Endothelial cell of umbilical vein (primary cell): ENCODE results near the gene IDH3A. TPM values are rescaled to one million over a fixed set of nuclear protein-coding genes. Genes with fewer than 3 reads are reported as not detected.

ENCODE experiments used
- BruUV-seq: library from RNA; stranded (reverse); fragments of 400-500 nt; replicated peaks from 2 replicates; lab custom pipeline; 2021; lab: Mats Ljungman, UMichigan
- CTCF ChIA-PET: fragments of 300-600, 350-600 bp; sonication (Branson Sonifier 250); formaldehyde crosslinking; loops from one replicate; lab custom pipeline; 2021; ENCODE audit warnings: antibody characterized with exemption, inconsistent platforms; lab: Charles Lee
- POLR2A ChIA-PET: fragments of 300-600, 350-600 bp; sonication (Branson Sonifier 250); formaldehyde crosslinking; loops from one replicate; lab custom pipeline; 2021; ENCODE audit warnings: antibody characterized with exemption, inconsistent platforms; lab: Charles Lee
- DNase-seq: peaks from one replicate; pipeline ENCODE4 v3.0.0-alpha.2; 2011; ENCODE audit warnings: low read depth, low spot score
- FAIRE-seq: peaks from 2 replicates; lab custom pipeline; 2011; peaks lifted over from hg19 to GRCh38; lab: Jason Lieb, UNC
- H2AFZ ChIP-seq: 2 replicates; pipeline ENCODE4 v1.6.0; 2012; ENCODE audit warnings: low read depth, low read length, control low read depth, inconsistent platforms
- H3K27ac ChIP-seq: 2 replicates; pipeline ENCODE4 v1.5.1; 2011; ENCODE audit warnings: low read depth, mild to moderate bottlenecking, control low read depth, low read length, moderate library complexity; ENCODE audit not compliant: insufficient read depth
- H3K27me3 ChIP-seq, 2 experiments: 2 replicates each; pipeline versions ENCODE4 v1.6.0 to v1.6.1; 2011; ENCODE audit warnings: low read length in 2 of 2, mixed read lengths in 1 of 2; ENCODE audit not compliant: control insufficient read depth in 2 of 2, insufficient read depth in 2 of 2
- H3K36me3 ChIP-seq, 2 experiments: 2 replicates in 1 of 2; 3 replicates in 1 of 2; pipeline ENCODE4 v1.5.1; 2011; ENCODE audit warnings: low read length in 2 of 2, mild to moderate bottlenecking in 1 of 2, moderate library complexity in 1 of 2; ENCODE audit not compliant: control insufficient read depth in 2 of 2, insufficient read depth in 2 of 2; ENCODE audit errors: extremely low read depth in 1 of 2
- H3K4me1 ChIP-seq: 3 replicates; pipeline ENCODE4 v1.5.1; 2011; ENCODE audit warnings: mild to moderate bottlenecking, low read length; ENCODE audit not compliant: control insufficient read depth, insufficient read depth; ENCODE audit errors: extremely low read depth
- H3K4me2 ChIP-seq: 2 replicates; pipeline ENCODE4 v1.6.1; 2011; ENCODE audit warnings: low read length, control low read depth, mixed read lengths; ENCODE audit not compliant: insufficient read depth
- H3K4me3 ChIP-seq, 3 experiments: fragments of 200-600 bp in 1 of 3; sonication (generic), shearing (Covaris generic) in 1 of 3; replicated peaks in 1 of 3; 2 replicates each; pipeline ENCODE4 v1.5.1; 2011 to 2016; ENCODE audit warnings: control low read depth in 3 of 3, low read length in 3 of 3, mild to moderate bottlenecking in 2 of 3, inconsistent platforms in 1 of 3, low read depth in 1 of 3, moderate library complexity in 1 of 3; ENCODE audit not compliant: insufficient read depth in 1 of 3
- H3K79me2 ChIP-seq: 2 replicates; pipeline ENCODE4 v1.6.0; 2012; ENCODE audit warnings: low read length, inconsistent platforms; ENCODE audit not compliant: control insufficient read depth, insufficient read depth
- H3K9ac ChIP-seq: replicated peaks from 2 replicates; pipeline ENCODE3; 2011; ENCODE audit warnings: low read length, control low read depth; ENCODE audit not compliant: insufficient read depth; ENCODE audit errors: extremely low read depth
- H3K9me1 ChIP-seq: replicated peaks from 3 replicates; pipeline ENCODE4 v1.6.0; 2011; ENCODE audit warnings: mild to moderate bottlenecking, low read length; ENCODE audit not compliant: control insufficient read depth, insufficient read depth; ENCODE audit errors: extremely low read depth
- H3K9me3 ChIP-seq: replicated peaks from 2 replicates; pipeline ENCODE4 v1.5.1; 2012; ENCODE audit warnings: low read length, inconsistent platforms; ENCODE audit not compliant: control insufficient read depth, insufficient read depth
- H4K20me1 ChIP-seq: replicated peaks from 2 replicates; pipeline ENCODE3; 2011; ENCODE audit warnings: mild to moderate bottlenecking, low read length; ENCODE audit not compliant: control insufficient read depth, insufficient read depth; ENCODE audit errors: extremely low read depth
- EZH2 ChIP-seq: IDR thresholded peaks from 2 replicates; pipeline ENCODE4 v1.6.1; 2012; ENCODE audit warnings: borderline replicate concordance, low read depth, mild to moderate bottlenecking, moderate library complexity, low read length, inconsistent platforms; ENCODE audit not compliant: severe bottlenecking
- FOS ChIP-seq: IDR thresholded peaks from 2 replicates; pipeline ENCODE4 v1.6.1; 2011; ENCODE audit warnings: mild to moderate bottlenecking, low read length, moderate library complexity, borderline replicate concordance; ENCODE audit not compliant: insufficient read depth
- GATA2 ChIP-seq: IDR thresholded peaks from 2 replicates; pipeline ENCODE4 v1.7.0; 2011; ENCODE audit warnings: low read depth, mild to moderate bottlenecking, moderate library complexity, mixed read lengths, low read length; ENCODE audit not compliant: insufficient read length, insufficient read depth
- JUN ChIP-seq: IDR thresholded peaks from 2 replicates; pipeline ENCODE4 v1.6.1; 2011; ENCODE audit warnings: borderline replicate concordance, low read depth; ENCODE audit not compliant: insufficient read length, insufficient read depth
- MYC ChIP-seq: IDR thresholded peaks from one replicate; pipeline ENCODE4 v1.6.1; 2011; ENCODE audit warnings: mild to moderate bottlenecking, low read depth, low read length
- POLR2A ChIP-seq: IDR thresholded peaks from 2 replicates; pipeline ENCODE4 v1.6.1; 2012; ENCODE audit warnings: low read depth, mild to moderate bottlenecking, control low read depth, low read length
- POLR2AphosphoS5 ChIP-seq: IDR thresholded peaks from 2 replicates; pipeline ENCODE4 v1.6.1; 2012; ENCODE audit warnings: low read depth, mild to moderate bottlenecking, control low read depth, low read length, moderate library complexity; ENCODE audit not compliant: insufficient read depth
- dilution Hi-C: fragments of 300-500 bp; cut with MboI; formaldehyde crosslinking; loops from one replicate; pipeline ENCODE4 v1.15.0; 2019; ENCODE audit warnings: low sequenced_read_pairs; ENCODE audit not compliant: extremely low pct_ligation_motif_present
- intact Hi-C: fragments of 100-400 bp; cut with micrococcal nuclease; formaldehyde crosslinking; loops from one replicate; pipeline ENCODE4 v1.10.0; 2022
- polyA plus RNA-seq, 4 experiments: library from polyadenylated mRNA; depleted of rRNA in 3 of 4; stranded (reverse) in 3 of 4; unstranded in 1 of 4; fragments of >200 nt; gene quantifications; 2 replicates each; pipeline versions ENCODE4 v1.2.1 to v1.2.3, GENCODE V29; 2011 to 2012; ENCODE audit warnings: missing spikeins in 1 of 4
- total RNA-seq: library from RNA; stranded (reverse); gene quantifications from 2 replicates; pipeline ENCODE4 v1.2.3, GENCODE V29; 2021
- TF ChIP-seq, protein P1 (sequence below): IDR thresholded peaks from 2 replicates; pipeline ENCODE4 v1.6.1; 2011; ENCODE audit not compliant: insufficient read depth, insufficient read length
- TF ChIP-seq, protein P2 (sequence below), 2 donors: IDR thresholded peaks; 1 replicate in 1 of 2; 2 replicates in 1 of 2; pipeline ENCODE4 v1.5.1; 2011; ENCODE audit warnings: low read length in 2 of 2, mild to moderate bottlenecking in 2 of 2, moderate library complexity in 2 of 2, control low read depth in 1 of 2, inconsistent platforms in 1 of 2, low read depth in 1 of 2; ENCODE audit not compliant: insufficient read depth in 1 of 2; ENCODE audit errors: extremely low read depth in 1 of 2

The IDH3A gene
- total and polyA plus RNA-seq, 2 donors (not counting 3 experiments of a cell fraction or from before 2014, with no cell fraction given) = 35.5 to 63.9 TPM

DNA sequence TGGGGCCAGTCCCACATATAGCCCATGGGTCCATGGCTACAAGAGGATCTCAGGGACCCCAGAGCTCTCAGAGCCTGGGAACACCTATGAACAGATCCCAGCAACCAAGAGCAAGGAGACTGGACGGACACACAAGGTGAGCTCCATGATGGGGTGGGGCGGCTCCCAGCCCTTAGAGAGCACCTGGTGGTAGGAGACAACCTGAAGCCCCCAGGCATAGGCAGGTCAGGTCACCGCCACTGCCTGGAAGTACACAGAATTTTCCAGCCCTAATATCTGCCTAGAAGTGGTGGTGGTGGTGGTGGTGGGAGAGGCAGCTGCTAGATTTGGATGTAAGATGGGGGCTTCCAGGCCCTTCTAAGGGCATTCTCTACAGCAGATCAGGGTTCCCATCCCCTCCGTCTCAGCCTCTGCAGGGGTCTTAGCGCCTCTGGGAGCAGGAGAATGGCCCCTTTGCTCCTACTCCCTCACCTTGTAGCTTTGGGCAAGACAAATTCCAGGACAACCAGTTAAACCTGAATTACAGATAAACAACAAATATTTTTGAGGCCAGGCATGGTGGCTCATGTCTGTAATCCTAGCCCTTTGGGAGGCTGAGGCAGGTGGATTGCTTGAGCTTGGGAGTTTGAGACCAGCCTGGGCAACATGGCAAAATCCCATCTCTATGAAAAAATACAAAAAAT, 47.6 kb upstream of the IDH3A start:
- Histone ChIP-seq H3K9me3 (no peaks in the 10 kb centered on the region), H3K27ac (no peak overlapping the region), H4K20me1 (no peaks in the 10 kb centered on the region), H3K27me3 (no peaks in the 10 kb centered on the region), H3K36me3 (no peaks in the 10 kb centered on the region), H3K4me3 (no peak overlapping the region), H3K9ac (no peak overlapping the region), H3K4me1 (peaks cover 17% of the 10 kb centered on the region), H3K4me2 (no peak overlapping the region), H3K9me1 (no peaks in the 10 kb centered on the region), H3K79me2 (no peaks in the 10 kb centered on the region), H2AFZ (no peak overlapping the region)
- no peak for DNase-seq
- FAIRE-seq = no peak
- intact Hi-C loops (no loop called here), dilution Hi-C loops (no loop called here)
- CTCF ChIA-PET = interaction anchor here (1.0 to 1.2 kb wide), 2 partner anchors 9 to 18 kb away, joined by 3 read pairs; partner anchors contain the start of gene SH2D7
- POLR2A ChIA-PET = no interaction called here
- TF ChIP-seq EZH2 (no peak), GATA2 (no peak), FOS (no peak), JUN (no peak), POLR2AphosphoS5 (no peak), MYC (no peak), POLR2A (no peak)
- TF ChIP-seq, protein P1, sequence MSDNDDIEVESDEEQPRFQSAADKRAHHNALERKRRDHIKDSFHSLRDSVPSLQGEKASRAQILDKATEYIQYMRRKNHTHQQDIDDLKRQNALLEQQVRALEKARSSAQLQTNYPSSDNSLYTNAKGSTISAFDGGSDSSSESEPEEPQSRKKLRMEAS = no peak
- TF ChIP-seq, protein P2, sequence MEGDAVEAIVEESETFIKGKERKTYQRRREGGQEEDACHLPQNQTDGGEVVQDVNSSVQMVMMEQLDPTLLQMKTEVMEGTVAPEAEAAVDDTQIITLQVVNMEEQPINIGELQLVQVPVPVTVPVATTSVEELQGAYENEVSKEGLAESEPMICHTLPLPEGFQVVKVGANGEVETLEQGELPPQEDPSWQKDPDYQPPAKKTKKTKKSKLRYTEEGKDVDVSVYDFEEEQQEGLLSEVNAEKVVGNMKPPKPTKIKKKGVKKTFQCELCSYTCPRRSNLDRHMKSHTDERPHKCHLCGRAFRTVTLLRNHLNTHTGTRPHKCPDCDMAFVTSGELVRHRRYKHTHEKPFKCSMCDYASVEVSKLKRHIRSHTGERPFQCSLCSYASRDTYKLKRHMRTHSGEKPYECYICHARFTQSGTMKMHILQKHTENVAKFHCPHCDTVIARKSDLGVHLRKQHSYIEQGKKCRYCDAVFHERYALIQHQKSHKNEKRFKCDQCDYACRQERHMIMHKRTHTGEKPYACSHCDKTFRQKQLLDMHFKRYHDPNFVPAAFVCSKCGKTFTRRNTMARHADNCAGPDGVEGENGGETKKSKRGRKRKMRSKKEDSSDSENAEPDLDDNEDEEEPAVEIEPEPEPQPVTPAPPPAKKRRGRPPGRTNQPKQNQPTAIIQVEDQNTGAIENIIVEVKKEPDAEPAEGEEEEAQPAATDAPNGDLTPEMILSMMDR (IDR thresholded peaks at IDR 0.05; ENCODE audit: extremely low read depth in 1 of 2, insufficient read depth in 1 of 2, low read depth in 1 of 2, low read length in 2 of 2) = no peak
- no TSS peak for BruUV-seq
